Measurements from ENCODE around the gene OR11A1.

The OR11A1 gene

GRCh38 chr6:29388533-29388932, 68.3 kb downstream of the OR11A1 start:
- no peak for DNase-seq (ENCODE audit: low read depth in 2 of 2)

GRCh38 chr6:29376003-29376402, 80.9 kb downstream of the OR11A1 start:
- no peak for DNase-seq (ENCODE audit: low read depth in 2 of 2)

Data from activated CD8-positive, alpha-beta memory T cell treated with anti-CD3 and anti-CD28 coated beads for 4 hours (primary cell).